BLaER1 (cell line): Measurements from ENCODE around the gene SYNRG.

Experiments used
- H3K27ac ChIP-seq: shearing (Covaris generic); formaldehyde crosslinking; 2 replicates; pipeline ENCODE4 v1.8.1; 2022
- H3K27me3 ChIP-seq: shearing (Covaris generic); formaldehyde crosslinking; 2 replicates; pipeline ENCODE4 v1.8.1; 2022
- H3K36me3 ChIP-seq: shearing (Covaris generic); formaldehyde crosslinking; 2 replicates; pipeline ENCODE4 v1.8.1; 2022
- H3K4me1 ChIP-seq: shearing (Covaris generic); formaldehyde crosslinking; 2 replicates; pipeline ENCODE4 v1.8.1; 2022
- H3K4me2 ChIP-seq: shearing (Covaris generic); formaldehyde crosslinking; 2 replicates; pipeline ENCODE4 v1.8.1; 2022
- H3K4me3 ChIP-seq: shearing (Covaris generic); formaldehyde crosslinking; 2 replicates; pipeline ENCODE4 v1.8.1; 2022
- H3K9ac ChIP-seq: shearing (Covaris generic); formaldehyde crosslinking; 2 replicates; pipeline ENCODE4 v1.8.1; 2022
- H3K9me3 ChIP-seq: shearing (Covaris generic); formaldehyde crosslinking; 2 replicates; pipeline ENCODE4 v1.8.1; 2022
- H4K20me1 ChIP-seq: shearing (Covaris generic); formaldehyde crosslinking; 2 replicates; pipeline ENCODE4 v1.8.1; 2022
- Cebpa-rat ChIP-seq: shearing (Covaris generic); IDR thresholded peaks from 2 replicates; pipeline ENCODE4 v1.8.1; 2022

SYNRG gene

GRCh38 chr17:37609170-37610040 is at the start of gene SYNRG:
Gene SYNRG, minus strand, starts transcription at chr17:37609418. Its CDS starts 63 bp downstream, at chr17:37609355.
- Histone ChIP-seq H3K36me3 (peaks cover 36% of the 10 kb centered on the region), H3K27me3 (no peaks in the 10 kb centered on the region), H3K9me3 (peaks cover 4% of the 10 kb centered on the region; the same call in 1 of the 2 replicates), H4K20me1 (0 out of 2 replicates have a peak, but pooled peaks cover 14% of the 10 kb centered on the region), H3K9ac (peak within 1 kb of the TSS; percentile 96), H3K4me1 (peaks cover 29% of the 10 kb centered on the region), H3K4me2 (peak within 1 kb of the TSS; percentile 80), H3K4me3 (peak within 1 kb of the TSS; percentile 90), H3K27ac (peak within 1 kb of the TSS; percentile 97)
- TF ChIP-seq Cebpa-rat = no peak

- TF ChIP-seq Cebpa-rat = no peak
- H3K27me3 ChIP-seq = no peaks in the 10 kb centered on the region
Observed at GRCh38 chr17:37657202-37657601, 48.0 kb upstream of the SYNRG start.

GRCh38 chr17:37651849-37652248 is 42.6 kb upstream of the SYNRG start:
- no peak overlapping the region for H3K4me3 ChIP-seq
- no peak overlapping the region for H3K9ac ChIP-seq
- no peak for TF ChIP-seq Cebpa-rat
- H4K20me1 ChIP-seq = no peaks in the 10 kb centered on the region
- H3K27ac ChIP-seq = no peak overlapping the region
- no peaks in the 10 kb centered on the region for H3K36me3 ChIP-seq
- H3K27me3 ChIP-seq = no peaks in the 10 kb centered on the region
- no peaks in the 10 kb centered on the region for H3K9me3 ChIP-seq
- no peak overlapping the region for H3K4me2 ChIP-seq
- H3K4me1 ChIP-seq = no peaks in the 10 kb centered on the region

More at GRCh38 chr17:37657202-37657601, 48.0 kb upstream of the SYNRG start:
- Histone ChIP-seq H3K27ac (no peak overlapping the region), H3K4me1 (no peaks in the 10 kb centered on the region), H3K4me3 (no peak overlapping the region), H4K20me1 (no peaks in the 10 kb centered on the region), H3K9ac (no peak overlapping the region), H3K4me2 (no peak overlapping the region), H3K36me3 (no peaks in the 10 kb centered on the region), H3K9me3 (no peaks in the 10 kb centered on the region)

GRCh38 chr17:37650419-37651003 is 41.3 kb upstream of the SYNRG start:
- H3K4me1 ChIP-seq = no peaks in the 10 kb centered on the region
- no peaks in the 10 kb centered on the region for H3K9me3 ChIP-seq
- no peaks in the 10 kb centered on the region for H3K36me3 ChIP-seq
- H3K9ac ChIP-seq = no peak overlapping the region
- H4K20me1 ChIP-seq = no peaks in the 10 kb centered on the region
- no peak overlapping the region for H3K4me3 ChIP-seq
- no peaks in the 10 kb centered on the region for H3K27me3 ChIP-seq
- no peak overlapping the region for H3K27ac ChIP-seq
- no peak overlapping the region for H3K4me2 ChIP-seq
- no peak for TF ChIP-seq Cebpa-rat

GRCh38 chr17:37648555-37648954 is 39.3 kb upstream of the SYNRG start:
- Histone ChIP-seq H3K27me3 (no peaks in the 10 kb centered on the region), H3K9me3 (no peaks in the 10 kb centered on the region), H3K27ac (no peak overlapping the region), H3K4me2 (no peak overlapping the region), H3K4me3 (no peak overlapping the region), H4K20me1 (no peaks in the 10 kb centered on the region), H3K36me3 (no peaks in the 10 kb centered on the region), H3K4me1 (peaks cover 5% of the 10 kb centered on the region), H3K9ac (no peak overlapping the region)
- no peak for TF ChIP-seq Cebpa-rat

- H3K27me3 ChIP-seq = no peaks in the 10 kb centered on the region
- no peak for TF ChIP-seq Cebpa-rat
- H3K9ac ChIP-seq = no peak overlapping the region
- H3K9me3 ChIP-seq = no peaks in the 10 kb centered on the region
- no peak overlapping the region for H3K4me3 ChIP-seq
- no peak overlapping the region for H3K4me2 ChIP-seq
- no peaks in the 10 kb centered on the region for H3K36me3 ChIP-seq
- no peaks in the 10 kb centered on the region for H4K20me1 ChIP-seq
- H3K27ac ChIP-seq = no peak overlapping the region
- peaks cover 5% of the 10 kb centered on the region for H3K4me1 ChIP-seq
Observed at GRCh38 chr17:37647856-37648255, 38.6 kb upstream of the SYNRG start.

- Histone ChIP-seq H3K4me1 (peaks cover 32% of the 10 kb centered on the region), H3K36me3 (peaks cover 30% of the 10 kb centered on the region), H3K4me3 (peak overlapping the region; percentile 90), H3K9ac (no peak overlapping the region), H4K20me1 (peaks cover 36% of the 10 kb centered on the region), H3K27me3 (no peaks in the 10 kb centered on the region), H3K9me3 (no peaks in the 10 kb centered on the region), H3K4me2 (peak overlapping the region; percentile 86), H3K27ac (no peak overlapping the region)
- no peak for TF ChIP-seq Cebpa-rat
Observed at GRCh38 chr17:37643869-37644268, 34.7 kb upstream of the SYNRG start.

- peaks cover 32% of the 10 kb centered on the region for H3K4me1 ChIP-seq
- peak within 1 kb of the TSS; percentile 89 for H3K27ac ChIP-seq
- H3K36me3 ChIP-seq = peaks cover 36% of the 10 kb centered on the region
- H3K9ac ChIP-seq = peak within 1 kb of the TSS; percentile 91
- peak within 1 kb of the TSS; percentile 90 for H3K4me3 ChIP-seq
- no peak for TF ChIP-seq Cebpa-rat
- no peaks in the 10 kb centered on the region for H3K9me3 ChIP-seq
- H3K27me3 ChIP-seq = no peaks in the 10 kb centered on the region
- H4K20me1 ChIP-seq = peaks cover 39% of the 10 kb centered on the region
- peak within 1 kb of the TSS; percentile 86 for H3K4me2 ChIP-seq
Observed at GRCh38 chr17:37643118-37643766, 34.0 kb upstream of the SYNRG start, which contains the start of gene DDX52. Gene DDX52, minus strand, starts transcription at chr17:37643446. Its CDS starts 26 bp downstream, at chr17:37643420.

GRCh38 chr17:37642681-37643080 is 33.5 kb upstream of the SYNRG start:
- H3K9me3 ChIP-seq = no peaks in the 10 kb centered on the region
- no peak for TF ChIP-seq Cebpa-rat
- peak overlapping the region; percentile 86 for H3K4me2 ChIP-seq
- peaks cover 32% of the 10 kb centered on the region for H3K4me1 ChIP-seq
- H3K36me3 ChIP-seq = peaks cover 41% of the 10 kb centered on the region
- peak overlapping the region; percentile 90 for H3K4me3 ChIP-seq
- peaks cover 40% of the 10 kb centered on the region for H4K20me1 ChIP-seq
- H3K27me3 ChIP-seq = no peaks in the 10 kb centered on the region
- H3K9ac ChIP-seq = peak overlapping the region; percentile 91
- H3K27ac ChIP-seq = peak overlapping the region; percentile 89
